ENCODE data around the gene SDSL.

SDSL gene
- total RNA-seq = 0 reads per million in 4 experiments

GRCh38 chr12:113422030-113422885, at the start of gene SDSL:
TSS of gene SDSL (plus strand) at chr12:113422380. CDS start at chr12:113427983, 5,603 bp downstream.
- no peak for DNase-seq

DNA sequence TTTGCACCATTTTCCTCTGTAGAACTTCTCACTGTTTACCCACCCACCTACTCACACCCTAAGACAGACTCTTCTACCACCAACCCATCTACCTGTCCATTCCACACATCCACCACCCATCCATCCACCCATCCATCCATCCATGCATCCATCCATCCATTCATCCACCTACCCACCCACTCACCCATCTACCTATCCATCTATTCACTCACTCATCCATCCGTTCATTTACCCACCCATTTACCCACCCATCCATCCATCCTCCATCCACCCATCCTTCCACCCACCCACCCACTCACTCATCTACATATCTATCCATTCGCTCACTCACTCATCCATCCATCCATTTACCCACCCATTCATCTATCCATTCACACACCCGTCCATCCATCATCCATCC, 48.7 kb upstream of the SDSL start:
- no peak for DNase-seq

DNA sequence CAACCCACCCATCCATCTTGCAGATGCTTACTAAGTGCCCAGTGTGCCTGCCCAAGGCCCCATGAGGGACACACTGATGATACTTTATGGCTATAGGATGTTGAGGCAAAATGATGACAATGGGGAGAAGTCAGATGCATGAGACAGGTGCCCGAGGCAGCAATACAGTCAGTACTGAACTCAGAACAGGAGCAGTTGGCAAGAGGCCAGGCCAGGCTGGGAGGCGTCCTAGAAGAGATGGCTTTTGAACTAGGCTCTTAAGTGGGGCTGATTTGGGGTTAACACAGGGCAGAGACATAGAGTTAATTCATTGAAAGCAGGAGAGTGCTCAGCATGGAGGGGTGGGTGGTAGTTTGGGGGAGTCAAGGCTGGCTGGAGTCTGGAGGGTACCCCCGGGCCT, 48.2 kb upstream of the SDSL start:
- DNase-seq = no peak

DNA sequence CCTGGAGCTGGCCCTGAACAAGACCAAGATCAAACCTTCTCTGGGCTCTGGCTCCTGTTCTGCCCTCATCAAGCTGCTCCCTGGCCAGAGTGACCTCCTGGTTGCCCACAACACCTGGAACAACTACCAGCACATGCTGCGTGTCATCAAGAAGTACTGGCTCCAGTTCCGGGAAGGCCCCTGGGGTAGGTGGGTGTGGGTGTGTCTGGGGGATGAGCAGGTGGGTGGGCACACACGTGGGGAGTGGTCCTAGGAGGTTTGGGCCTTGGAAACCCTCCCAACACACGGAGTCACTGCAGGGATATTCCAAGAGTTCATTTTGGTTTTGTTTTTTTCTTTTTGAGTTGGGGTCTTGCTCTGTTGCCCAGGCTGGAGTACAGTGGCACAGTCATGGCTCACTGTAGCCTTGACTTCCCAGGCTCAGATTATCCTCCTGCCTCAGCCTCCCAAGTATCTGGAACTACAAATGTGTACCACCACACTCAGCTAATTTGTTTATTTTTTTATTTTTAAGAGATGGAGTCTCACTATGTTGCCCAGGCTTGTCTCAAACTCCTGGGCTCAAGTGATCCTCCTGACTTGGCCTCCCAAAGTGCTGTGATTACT, 47.3 kb upstream of the SDSL start:
- no peak for DNase-seq

GRCh38 chr12:113378291-113378690, 43.9 kb upstream of the SDSL start:
- no peak for DNase-seq

- DNase-seq = no peak
Measured at GRCh38 chr12:113381220-113381619, 41.0 kb upstream of the SDSL start.

- no peak for DNase-seq
Measured at GRCh38 chr12:113382206-113382605, 40.0 kb upstream of the SDSL start.

- DNase-seq = no peak
Measured at GRCh38 chr12:113384778-113385177, 37.4 kb upstream of the SDSL start.

GRCh38 chr12:113385282-113385882, 36.8 kb upstream of the SDSL start:
- DNase-seq = no peak

- DNase-seq = no peak
Measured at GRCh38 chr12:113386866-113387566, 35.2 kb upstream of the SDSL start.

GRCh38 chr12:113387631-113388030, 34.5 kb upstream of the SDSL start:
- DNase-seq = no peak

DNA sequence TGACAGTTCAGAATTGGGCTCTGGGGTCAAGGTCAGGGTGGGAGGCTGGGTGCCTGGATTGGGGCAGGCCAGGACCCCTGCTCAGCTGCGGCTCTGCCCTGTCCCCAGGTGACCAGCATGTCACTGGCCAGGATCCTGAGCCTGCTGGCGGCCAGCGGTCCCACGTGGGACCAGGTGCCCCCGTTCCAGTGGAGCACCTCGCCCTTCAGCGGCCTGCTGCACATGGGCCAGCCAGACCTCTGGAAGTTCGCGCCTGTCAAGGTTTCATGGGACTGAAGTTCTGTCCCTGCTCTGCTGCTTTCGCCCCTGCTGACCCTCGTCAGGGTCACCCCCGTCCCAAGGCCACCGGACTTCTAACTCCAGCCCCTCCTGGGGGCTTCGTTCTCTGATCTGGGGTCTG, 33.8 kb upstream of the SDSL start:
- no peak for DNase-seq

- DNase-seq = no peak
Measured at GRCh38 chr12:113390064-113391043, 31.8 kb upstream of the SDSL start.

GRCh38 chr12:113391145-113391544, 31.0 kb upstream of the SDSL start:
- no peak for DNase-seq

DNA sequence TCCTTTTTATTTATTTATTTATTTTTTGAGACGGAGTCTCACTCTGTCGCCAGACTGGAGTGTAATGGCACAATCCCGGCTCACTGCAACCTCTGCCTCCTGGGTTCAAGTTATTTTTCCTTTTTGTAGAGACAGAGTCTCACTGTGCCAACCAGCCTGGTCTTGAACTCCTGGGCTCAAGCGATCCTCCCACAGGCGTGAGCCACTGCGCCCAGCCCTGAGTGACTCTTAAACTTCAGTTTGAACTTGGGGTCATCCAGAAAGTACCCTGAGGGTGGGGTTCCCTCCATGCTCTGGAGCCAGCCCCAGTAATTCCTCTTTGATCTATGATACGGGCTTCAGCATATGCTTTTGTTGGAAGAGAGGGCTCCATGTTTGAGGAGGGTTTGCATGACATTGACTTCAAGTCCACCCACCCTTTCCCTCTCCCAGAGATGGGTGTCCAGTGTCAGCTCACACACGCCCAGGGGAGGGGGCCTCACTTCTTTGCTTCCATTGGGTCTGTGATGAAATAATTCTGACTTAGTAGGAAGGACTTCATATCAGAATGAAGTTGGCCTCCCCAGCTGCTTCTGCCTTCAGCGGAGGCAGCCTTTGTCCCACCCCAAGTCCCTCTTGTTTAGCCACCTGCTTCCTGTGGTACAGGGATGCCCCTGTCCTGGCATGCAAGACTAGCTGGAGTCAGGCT, 30.4 kb upstream of the SDSL start:
- no peak for DNase-seq

- no peak for DNase-seq
Measured at GRCh38 chr12:113392520-113392919, 29.7 kb upstream of the SDSL start.

GRCh38 chr12:113392988-113393579, 29.1 kb upstream of the SDSL start:
- DNase-seq = no peak

DNA sequence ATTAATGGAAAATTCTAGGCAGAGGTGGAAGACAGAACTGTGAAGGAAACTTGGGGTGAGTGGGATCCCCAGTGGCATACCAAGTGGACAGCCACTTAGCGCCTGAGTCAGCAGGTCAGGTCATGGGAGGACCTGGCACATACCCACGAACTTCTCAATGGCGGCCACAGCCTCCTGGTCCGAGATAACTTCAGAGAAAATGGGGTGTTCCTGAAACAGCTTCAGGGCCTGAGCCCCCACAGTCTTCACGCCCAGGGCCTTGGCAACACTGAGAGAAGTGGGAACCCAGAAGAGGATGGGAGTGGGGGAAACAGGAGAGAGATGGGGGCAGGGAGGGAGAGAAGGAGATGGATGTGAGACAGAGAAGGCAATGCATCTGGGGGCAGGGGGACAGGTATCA, 28.4 kb upstream of the SDSL start:
- no peak for DNase-seq

DNA sequence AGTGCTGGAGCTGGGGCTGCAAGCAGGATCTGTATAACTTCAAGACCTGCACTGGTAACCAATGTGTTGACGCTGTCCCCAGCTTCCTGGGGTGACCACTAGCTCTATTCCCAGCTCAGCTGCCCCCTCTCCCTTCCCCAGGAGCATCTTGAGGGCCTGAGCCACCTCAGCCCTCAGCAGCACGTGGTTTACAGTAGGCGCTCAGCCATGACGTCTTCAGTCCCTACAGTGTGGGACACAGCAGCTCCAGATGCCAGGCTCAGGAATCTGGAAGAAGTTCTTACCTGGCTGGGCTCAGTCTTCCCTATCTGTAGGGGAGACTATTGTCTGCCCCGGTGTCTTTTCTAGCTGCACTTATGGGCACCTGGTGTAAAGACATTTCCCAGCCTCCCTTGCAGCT, 27.1 kb upstream of the SDSL start:
- no peak for DNase-seq

DNA sequence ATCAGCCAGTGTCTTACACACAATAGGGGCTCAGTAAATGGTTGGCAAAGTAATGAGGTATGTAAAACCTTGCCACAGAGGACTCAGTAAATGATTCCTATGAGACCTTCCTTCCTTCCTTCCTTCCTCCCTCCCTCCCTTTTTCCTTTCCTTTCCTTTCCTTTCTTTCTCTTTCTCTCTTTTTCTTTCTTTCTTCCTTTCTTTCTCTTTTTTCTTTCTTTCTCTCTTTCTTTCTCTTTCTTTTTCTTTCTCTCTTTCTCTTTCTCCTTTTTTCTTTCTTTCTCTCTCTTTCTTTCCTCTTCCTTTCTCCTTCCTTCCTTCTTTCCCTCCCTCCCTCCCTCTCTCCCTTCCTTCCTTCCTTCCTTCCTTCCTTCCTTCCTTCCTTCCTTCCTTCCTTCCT, 26.0 kb upstream of the SDSL start:
- no peak for DNase-seq
